ENCODE measurements around the gene PLD5. TPM values are rescaled to one million over a fixed set of nuclear protein-coding genes. Genes with fewer than 3 reads are reported as not detected.

Gene PLD5
- total RNA-seq, 1 experiment from 2014 or later, result 9.2 TPM

DNA sequence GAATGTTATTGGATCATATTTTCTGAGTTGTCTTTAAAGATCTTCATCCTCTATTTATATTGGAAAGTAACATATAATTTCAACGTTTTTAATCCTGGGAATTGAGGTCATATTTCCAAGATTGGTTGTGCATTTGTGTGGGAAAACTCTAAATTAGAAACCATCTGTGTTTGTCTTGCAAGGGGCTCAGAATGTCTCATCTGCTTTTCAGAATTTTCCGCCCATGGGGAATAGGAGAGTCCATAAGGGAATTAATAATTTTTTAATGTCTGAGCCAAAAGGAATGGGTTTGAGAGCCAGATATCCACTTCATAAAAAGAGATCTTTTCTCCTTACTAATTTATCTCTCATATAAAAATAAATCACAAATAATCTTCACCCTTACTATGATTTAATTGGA is 440.8 kb downstream of the PLD5 start:
- intact Hi-C loops (cut with micrococcal nuclease; ENCODE audit: unreplicated experiment), result no loop called here
- Histone ChIP-seq H3K9me3 (ENCODE audit: low read depth, low read length, poor library complexity, severe bottlenecking) (no peaks in the 10 kb centered on the region), H3K27ac (ENCODE audit: low read depth, low read length, poor library complexity, severe bottlenecking) (no peak overlapping the region), H3K27me3 (replicated peaks; ENCODE audit: insufficient read depth, low read depth, low read length, poor library complexity) (no peaks in the 10 kb centered on the region), H3K4me3 (ENCODE audit: low read depth, low read length, poor library complexity, severe bottlenecking) (no peak overlapping the region), H3K4me1 (ENCODE audit: insufficient read depth, low read length, poor library complexity, severe bottlenecking) (no peaks in the 10 kb centered on the region), H3K36me3 (ENCODE audit: insufficient read depth, low read length, poor library complexity, severe bottlenecking) (no peaks in the 10 kb centered on the region)
- ChIA-PET POLR2A (ENCODE audit: low non-redundant PET) (no interaction called here), CTCF (no interaction called here)
- DNase-seq (ENCODE audit: low spot score), result no peak
- TF ChIP-seq, protein P1, sequence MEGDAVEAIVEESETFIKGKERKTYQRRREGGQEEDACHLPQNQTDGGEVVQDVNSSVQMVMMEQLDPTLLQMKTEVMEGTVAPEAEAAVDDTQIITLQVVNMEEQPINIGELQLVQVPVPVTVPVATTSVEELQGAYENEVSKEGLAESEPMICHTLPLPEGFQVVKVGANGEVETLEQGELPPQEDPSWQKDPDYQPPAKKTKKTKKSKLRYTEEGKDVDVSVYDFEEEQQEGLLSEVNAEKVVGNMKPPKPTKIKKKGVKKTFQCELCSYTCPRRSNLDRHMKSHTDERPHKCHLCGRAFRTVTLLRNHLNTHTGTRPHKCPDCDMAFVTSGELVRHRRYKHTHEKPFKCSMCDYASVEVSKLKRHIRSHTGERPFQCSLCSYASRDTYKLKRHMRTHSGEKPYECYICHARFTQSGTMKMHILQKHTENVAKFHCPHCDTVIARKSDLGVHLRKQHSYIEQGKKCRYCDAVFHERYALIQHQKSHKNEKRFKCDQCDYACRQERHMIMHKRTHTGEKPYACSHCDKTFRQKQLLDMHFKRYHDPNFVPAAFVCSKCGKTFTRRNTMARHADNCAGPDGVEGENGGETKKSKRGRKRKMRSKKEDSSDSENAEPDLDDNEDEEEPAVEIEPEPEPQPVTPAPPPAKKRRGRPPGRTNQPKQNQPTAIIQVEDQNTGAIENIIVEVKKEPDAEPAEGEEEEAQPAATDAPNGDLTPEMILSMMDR (conservative IDR thresholded peaks at IDR 0.05; ENCODE audit: low read depth, low read length), result no peak
- no peak for TF ChIP-seq EZH2 (IDR thresholded peaks at IDR 0.05; ENCODE audit: borderline replicate concordance, low read depth, low read length, poor library complexity, severe bottlenecking)
- no TSS peak for BruUV-seq (replicated peaks)

DNA sequence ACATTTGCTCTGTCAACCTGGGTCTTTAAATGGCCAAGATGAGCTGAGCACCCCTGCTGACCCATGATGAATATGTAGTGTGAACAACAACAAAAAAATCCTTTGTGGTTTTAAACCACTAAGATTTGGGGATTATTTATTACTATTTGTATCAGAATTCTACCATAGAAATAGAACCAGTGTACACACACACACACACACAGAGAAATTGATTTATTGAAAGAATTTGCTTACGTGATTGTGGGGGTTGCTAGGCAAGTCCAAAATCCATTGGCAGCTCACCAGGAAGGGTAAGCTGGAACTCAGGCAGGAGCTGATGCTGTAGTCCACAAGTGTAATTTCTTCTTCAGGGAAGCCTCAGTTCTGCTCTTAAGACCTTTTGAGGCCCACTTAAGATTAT is 443.1 kb downstream of the PLD5 start:
- Histone ChIP-seq H3K27ac (ENCODE audit: low read depth, low read length, poor library complexity, severe bottlenecking) (no peak overlapping the region), H3K36me3 (ENCODE audit: insufficient read depth, low read length, poor library complexity, severe bottlenecking) (no peaks in the 10 kb centered on the region), H3K9me3 (ENCODE audit: low read depth, low read length, poor library complexity, severe bottlenecking) (no peaks in the 10 kb centered on the region), H3K27me3 (replicated peaks; ENCODE audit: insufficient read depth, low read depth, low read length, poor library complexity) (no peaks in the 10 kb centered on the region), H3K4me3 (ENCODE audit: low read depth, low read length, poor library complexity, severe bottlenecking) (no peak overlapping the region), H3K4me1 (ENCODE audit: insufficient read depth, low read length, poor library complexity, severe bottlenecking) (no peaks in the 10 kb centered on the region)
- CTCF ChIA-PET, result no interaction called here
- POLR2A ChIA-PET (ENCODE audit: low non-redundant PET), result no interaction called here
- intact Hi-C loops (cut with micrococcal nuclease; ENCODE audit: unreplicated experiment), result no loop called here
- no peak for DNase-seq (ENCODE audit: low spot score)
- no peak for TF ChIP-seq EZH2 (IDR thresholded peaks at IDR 0.05; ENCODE audit: borderline replicate concordance, low read depth, low read length, poor library complexity, severe bottlenecking)
- TF ChIP-seq, protein P1 (conservative IDR thresholded peaks at IDR 0.05; ENCODE audit: low read depth, low read length), result no peak
- no TSS peak for BruUV-seq (replicated peaks)

DNA sequence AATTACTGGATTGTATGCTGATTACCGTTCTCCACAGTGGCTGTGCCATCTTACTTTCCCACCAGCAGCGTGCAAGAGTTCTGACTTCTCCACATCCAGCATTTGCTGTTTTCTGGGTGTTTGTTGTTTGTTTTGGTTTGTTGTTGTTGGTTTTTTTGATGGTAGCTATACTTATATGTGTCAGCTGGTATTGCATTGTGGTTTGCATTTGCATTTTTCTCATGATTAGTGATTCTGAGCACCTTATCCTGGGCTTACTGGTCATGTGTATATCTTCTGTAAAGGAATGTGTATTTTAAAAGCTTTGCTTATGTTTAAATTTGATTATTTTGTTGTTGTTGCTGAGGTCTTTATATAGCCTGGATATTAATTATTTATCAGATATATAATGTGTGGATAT is 458.7 kb downstream of the PLD5 start:
- CTCF ChIA-PET, result no interaction called here
- no peaks in the 10 kb centered on the region for H3K27me3 ChIP-seq (replicated peaks; ENCODE audit: insufficient read depth, low read depth, low read length, poor library complexity)
- intact Hi-C loops (cut with micrococcal nuclease; ENCODE audit: unreplicated experiment), result no loop called here
- H3K9me3 ChIP-seq (ENCODE audit: low read depth, low read length, poor library complexity, severe bottlenecking), result no peaks in the 10 kb centered on the region
- no peak overlapping the region for H3K27ac ChIP-seq (ENCODE audit: low read depth, low read length, poor library complexity, severe bottlenecking)
- no peaks in the 10 kb centered on the region for H3K36me3 ChIP-seq (ENCODE audit: insufficient read depth, low read length, poor library complexity, severe bottlenecking)
- no peak for DNase-seq (ENCODE audit: low spot score)
- TF ChIP-seq, protein P1 (conservative IDR thresholded peaks at IDR 0.05; ENCODE audit: low read depth, low read length), result no peak
- no peak for TF ChIP-seq EZH2 (IDR thresholded peaks at IDR 0.05; ENCODE audit: borderline replicate concordance, low read depth, low read length, poor library complexity, severe bottlenecking)
- H3K4me1 ChIP-seq (ENCODE audit: insufficient read depth, low read length, poor library complexity, severe bottlenecking), result no peaks in the 10 kb centered on the region
- POLR2A ChIA-PET (ENCODE audit: low non-redundant PET), result no interaction called here
- no TSS peak for BruUV-seq (replicated peaks)
- no peak overlapping the region for H3K4me3 ChIP-seq (ENCODE audit: low read depth, low read length, poor library complexity, severe bottlenecking)
